Endothelial cell of umbilical vein (primary cell): ENCODE data around the gene NUBPL. TPM values are rescaled to one million over a fixed set of nuclear protein-coding genes. Genes with fewer than 3 reads are reported as not detected.

Source experiments
- BruUV-seq: library from RNA; stranded (reverse); fragments of 400-500 nt; replicated peaks from 2 replicates; lab custom pipeline; 2021; lab: Mats Ljungman, UMichigan
- CTCF ChIA-PET: fragments of 300-600, 350-600 bp; sonication (Branson Sonifier 250); formaldehyde crosslinking; loops from one replicate; lab custom pipeline; 2021; ENCODE audit warnings: antibody characterized with exemption, inconsistent platforms; lab: Charles Lee
- POLR2A ChIA-PET: fragments of 300-600, 350-600 bp; sonication (Branson Sonifier 250); formaldehyde crosslinking; loops from one replicate; lab custom pipeline; 2021; ENCODE audit warnings: antibody characterized with exemption, inconsistent platforms; lab: Charles Lee
- DNase-seq: peaks from one replicate; pipeline ENCODE4 v3.0.0-alpha.2; 2011; ENCODE audit warnings: low read depth, low spot score
- FAIRE-seq: peaks from 2 replicates; lab custom pipeline; 2011; peaks lifted over from hg19 to GRCh38; lab: Jason Lieb, UNC
- H2AFZ ChIP-seq: 2 replicates; pipeline ENCODE4 v1.6.0; 2012; ENCODE audit warnings: low read depth, low read length, control low read depth, inconsistent platforms
- H3K27ac ChIP-seq: 2 replicates; pipeline ENCODE4 v1.5.1; 2011; ENCODE audit warnings: low read depth, mild to moderate bottlenecking, control low read depth, low read length, moderate library complexity; ENCODE audit not compliant: insufficient read depth
- H3K27me3 ChIP-seq, 2 experiments: 2 replicates each; pipeline versions ENCODE4 v1.6.0 to v1.6.1; 2011; ENCODE audit warnings: low read length in 2 of 2, mixed read lengths in 1 of 2; ENCODE audit not compliant: control insufficient read depth in 2 of 2, insufficient read depth in 2 of 2
- H3K36me3 ChIP-seq, 2 experiments: 2 replicates in 1 of 2; 3 replicates in 1 of 2; pipeline ENCODE4 v1.5.1; 2011; ENCODE audit warnings: low read length in 2 of 2, mild to moderate bottlenecking in 1 of 2, moderate library complexity in 1 of 2; ENCODE audit not compliant: control insufficient read depth in 2 of 2, insufficient read depth in 2 of 2; ENCODE audit errors: extremely low read depth in 1 of 2
- H3K4me1 ChIP-seq: 3 replicates; pipeline ENCODE4 v1.5.1; 2011; ENCODE audit warnings: mild to moderate bottlenecking, low read length; ENCODE audit not compliant: control insufficient read depth, insufficient read depth; ENCODE audit errors: extremely low read depth
- H3K4me2 ChIP-seq: 2 replicates; pipeline ENCODE4 v1.6.1; 2011; ENCODE audit warnings: low read length, control low read depth, mixed read lengths; ENCODE audit not compliant: insufficient read depth
- H3K4me3 ChIP-seq, 3 experiments: fragments of 200-600 bp in 1 of 3; sonication (generic), shearing (Covaris generic) in 1 of 3; replicated peaks in 1 of 3; 2 replicates each; pipeline ENCODE4 v1.5.1; 2011 to 2016; ENCODE audit warnings: control low read depth in 3 of 3, low read length in 3 of 3, mild to moderate bottlenecking in 2 of 3, inconsistent platforms in 1 of 3, low read depth in 1 of 3, moderate library complexity in 1 of 3; ENCODE audit not compliant: insufficient read depth in 1 of 3
- H3K79me2 ChIP-seq: 2 replicates; pipeline ENCODE4 v1.6.0; 2012; ENCODE audit warnings: low read length, inconsistent platforms; ENCODE audit not compliant: control insufficient read depth, insufficient read depth
- H3K9ac ChIP-seq: replicated peaks from 2 replicates; pipeline ENCODE3; 2011; ENCODE audit warnings: low read length, control low read depth; ENCODE audit not compliant: insufficient read depth; ENCODE audit errors: extremely low read depth
- H3K9me1 ChIP-seq: replicated peaks from 3 replicates; pipeline ENCODE4 v1.6.0; 2011; ENCODE audit warnings: mild to moderate bottlenecking, low read length; ENCODE audit not compliant: control insufficient read depth, insufficient read depth; ENCODE audit errors: extremely low read depth
- H3K9me3 ChIP-seq: replicated peaks from 2 replicates; pipeline ENCODE4 v1.5.1; 2012; ENCODE audit warnings: low read length, inconsistent platforms; ENCODE audit not compliant: control insufficient read depth, insufficient read depth
- H4K20me1 ChIP-seq: replicated peaks from 2 replicates; pipeline ENCODE3; 2011; ENCODE audit warnings: mild to moderate bottlenecking, low read length; ENCODE audit not compliant: control insufficient read depth, insufficient read depth; ENCODE audit errors: extremely low read depth
- CTCF ChIP-seq, 2 donors: IDR thresholded peaks; 1 replicate in 1 of 2; 2 replicates in 1 of 2; pipeline ENCODE4 v1.5.1; 2011; ENCODE audit warnings: low read length in 2 of 2, mild to moderate bottlenecking in 2 of 2, moderate library complexity in 2 of 2, control low read depth in 1 of 2, inconsistent platforms in 1 of 2, low read depth in 1 of 2; ENCODE audit not compliant: insufficient read depth in 1 of 2; ENCODE audit errors: extremely low read depth in 1 of 2
- EZH2 ChIP-seq: IDR thresholded peaks from 2 replicates; pipeline ENCODE4 v1.6.1; 2012; ENCODE audit warnings: borderline replicate concordance, low read depth, mild to moderate bottlenecking, moderate library complexity, low read length, inconsistent platforms; ENCODE audit not compliant: severe bottlenecking
- FOS ChIP-seq: IDR thresholded peaks from 2 replicates; pipeline ENCODE4 v1.6.1; 2011; ENCODE audit warnings: mild to moderate bottlenecking, low read length, moderate library complexity, borderline replicate concordance; ENCODE audit not compliant: insufficient read depth
- GATA2 ChIP-seq: IDR thresholded peaks from 2 replicates; pipeline ENCODE4 v1.7.0; 2011; ENCODE audit warnings: low read depth, mild to moderate bottlenecking, moderate library complexity, mixed read lengths, low read length; ENCODE audit not compliant: insufficient read length, insufficient read depth
- JUN ChIP-seq: IDR thresholded peaks from 2 replicates; pipeline ENCODE4 v1.6.1; 2011; ENCODE audit warnings: borderline replicate concordance, low read depth; ENCODE audit not compliant: insufficient read length, insufficient read depth
- MAX ChIP-seq: IDR thresholded peaks from 2 replicates; pipeline ENCODE4 v1.6.1; 2011; ENCODE audit not compliant: insufficient read depth, insufficient read length
- MYC ChIP-seq: IDR thresholded peaks from one replicate; pipeline ENCODE4 v1.6.1; 2011; ENCODE audit warnings: mild to moderate bottlenecking, low read depth, low read length
- POLR2A ChIP-seq: IDR thresholded peaks from 2 replicates; pipeline ENCODE4 v1.6.1; 2012; ENCODE audit warnings: low read depth, mild to moderate bottlenecking, control low read depth, low read length
- POLR2AphosphoS5 ChIP-seq: IDR thresholded peaks from 2 replicates; pipeline ENCODE4 v1.6.1; 2012; ENCODE audit warnings: low read depth, mild to moderate bottlenecking, control low read depth, low read length, moderate library complexity; ENCODE audit not compliant: insufficient read depth
- dilution Hi-C: fragments of 300-500 bp; cut with MboI; formaldehyde crosslinking; loops from one replicate; pipeline ENCODE4 v1.15.0; 2019; ENCODE audit warnings: low sequenced_read_pairs; ENCODE audit not compliant: extremely low pct_ligation_motif_present
- intact Hi-C: fragments of 100-400 bp; cut with micrococcal nuclease; formaldehyde crosslinking; loops from one replicate; pipeline ENCODE4 v1.10.0; 2022
- polyA plus RNA-seq, 4 experiments: library from polyadenylated mRNA; depleted of rRNA in 3 of 4; stranded (reverse) in 3 of 4; unstranded in 1 of 4; fragments of >200 nt; gene quantifications; 2 replicates each; pipeline versions ENCODE4 v1.2.1 to v1.2.3, GENCODE V29; 2011 to 2012; ENCODE audit warnings: missing spikeins in 1 of 4
- total RNA-seq: library from RNA; stranded (reverse); gene quantifications from 2 replicates; pipeline ENCODE4 v1.2.3, GENCODE V29; 2021

NUBPL gene
- total and polyA plus RNA-seq, 2 donors (not counting 3 experiments of a cell fraction or from before 2014, with no cell fraction given), result 2.1 to 12.3 TPM

- H3K4me1 ChIP-seq, result peaks cover 11% of the 10 kb centered on the region
- no peaks in the 10 kb centered on the region for H3K9me1 ChIP-seq
- no TSS peak for BruUV-seq
- H3K27ac ChIP-seq, result no peak overlapping the region
- intact Hi-C loops, result no loop called here
- H3K79me2 ChIP-seq, result no peaks in the 10 kb centered on the region
- H3K27me3 ChIP-seq, result no peaks in the 10 kb centered on the region
- dilution Hi-C loops, result no loop called here
- FAIRE-seq (no peak), DNase-seq (peak; percentile 34)
- no peak overlapping the region for H3K4me3 ChIP-seq
- no peaks in the 10 kb centered on the region for H4K20me1 ChIP-seq
- H3K9ac ChIP-seq, result no peak overlapping the region
- POLR2A ChIA-PET, result no interaction called here
- no peak for TF ChIP-seq CTCF (IDR thresholded peaks at IDR 0.05; ENCODE audit: extremely low read depth in 1 of 2, insufficient read depth in 1 of 2, low read depth in 1 of 2, low read length in 2 of 2)
- peak; percentile 55 for TF ChIP-seq GATA2
- peak; percentile 72 for TF ChIP-seq FOS
- CTCF ChIA-PET, result no interaction called here
- no peaks in the 10 kb centered on the region for H3K36me3 ChIP-seq
- no peaks in the 10 kb centered on the region for H3K9me3 ChIP-seq
- H3K4me2 ChIP-seq, result no peak overlapping the region
- no peak overlapping the region for H2AFZ ChIP-seq
Observed at GRCh38 chr14:31880935-31881334, 319.7 kb downstream of the NUBPL start.

- intact Hi-C loops (no loop called here), dilution Hi-C loops (no loop called here)
- H3K9me1 ChIP-seq, result no peaks in the 10 kb centered on the region
- BruUV-seq, result no TSS peak
- DNase-seq, result no peak
- H4K20me1 ChIP-seq, result no peaks in the 10 kb centered on the region
- no peak overlapping the region for H3K9ac ChIP-seq
- H3K4me2 ChIP-seq, result no peak overlapping the region
- no peaks in the 10 kb centered on the region for H3K27me3 ChIP-seq
- POLR2A ChIA-PET, result no interaction called here
- H3K36me3 ChIP-seq, result no peaks in the 10 kb centered on the region
- TF ChIP-seq POLR2A (no peak), CTCF (IDR thresholded peaks at IDR 0.05; ENCODE audit: extremely low read depth in 1 of 2, insufficient read depth in 1 of 2, low read depth in 1 of 2, low read length in 2 of 2) (no peak), EZH2 (no peak), GATA2 (no peak), MYC (no peak), POLR2AphosphoS5 (no peak), MAX (no peak), JUN (no peak), FOS (no peak)
- H3K4me1 ChIP-seq, result peaks cover 11% of the 10 kb centered on the region
- no peak overlapping the region for H3K27ac ChIP-seq
- FAIRE-seq, result no peak
- no peaks in the 10 kb centered on the region for H3K79me2 ChIP-seq
- H3K9me3 ChIP-seq, result no peaks in the 10 kb centered on the region
- CTCF ChIA-PET, result no interaction called here
- no peak overlapping the region for H2AFZ ChIP-seq
- H3K4me3 ChIP-seq, result no peak overlapping the region
Observed at GRCh38 chr14:31881531-31882310, 320.5 kb downstream of the NUBPL start.
